Measurements from ENCODE around the gene NLRC3. TPM values are rescaled to one million over a fixed set of nuclear protein-coding genes. Genes with fewer than 3 reads are reported as not detected.

Gene NLRC3
- total RNA-seq, 2 donors from 2014 or later = 0.11 to 0.18 TPM

GRCh38 chr16:3583303-3584038, 6.3 kb upstream of the NLRC3 start:
- TF ChIP-seq, protein P1, sequence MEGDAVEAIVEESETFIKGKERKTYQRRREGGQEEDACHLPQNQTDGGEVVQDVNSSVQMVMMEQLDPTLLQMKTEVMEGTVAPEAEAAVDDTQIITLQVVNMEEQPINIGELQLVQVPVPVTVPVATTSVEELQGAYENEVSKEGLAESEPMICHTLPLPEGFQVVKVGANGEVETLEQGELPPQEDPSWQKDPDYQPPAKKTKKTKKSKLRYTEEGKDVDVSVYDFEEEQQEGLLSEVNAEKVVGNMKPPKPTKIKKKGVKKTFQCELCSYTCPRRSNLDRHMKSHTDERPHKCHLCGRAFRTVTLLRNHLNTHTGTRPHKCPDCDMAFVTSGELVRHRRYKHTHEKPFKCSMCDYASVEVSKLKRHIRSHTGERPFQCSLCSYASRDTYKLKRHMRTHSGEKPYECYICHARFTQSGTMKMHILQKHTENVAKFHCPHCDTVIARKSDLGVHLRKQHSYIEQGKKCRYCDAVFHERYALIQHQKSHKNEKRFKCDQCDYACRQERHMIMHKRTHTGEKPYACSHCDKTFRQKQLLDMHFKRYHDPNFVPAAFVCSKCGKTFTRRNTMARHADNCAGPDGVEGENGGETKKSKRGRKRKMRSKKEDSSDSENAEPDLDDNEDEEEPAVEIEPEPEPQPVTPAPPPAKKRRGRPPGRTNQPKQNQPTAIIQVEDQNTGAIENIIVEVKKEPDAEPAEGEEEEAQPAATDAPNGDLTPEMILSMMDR (conservative IDR thresholded peaks at IDR 0.05) = no peak
- Mint-ChIP-seq H3K27me3 (ENCODE audit: insufficient read depth) (no peaks in the 10 kb centered on the region), H3K27ac (no peak overlapping the region), H3K4me3 (no peak overlapping the region), H3K36me3 (ENCODE audit: low read depth) (peaks cover 31% of the 10 kb centered on the region), H3K4me1 (no peaks in the 10 kb centered on the region), H3K9me3 (no peaks in the 10 kb centered on the region)
- Histone ChIP-seq H3K27me3 (ENCODE audit: control insufficient read depth, insufficient read depth, low read length, poor library complexity, severe bottlenecking) (no peaks in the 10 kb centered on the region), H3K9ac (ENCODE audit: extremely low read depth, low read length, poor library complexity, severe bottlenecking) (no peak overlapping the region), H3K4me3 (ENCODE audit: low read length) (no peak overlapping the region), H3K36me3 (ENCODE audit: control insufficient read depth, insufficient read depth, low read length) (peaks cover 13% of the 10 kb centered on the region), H3K27ac (ENCODE audit: low read depth, low read length) (no peak overlapping the region), H3K4me1 (ENCODE audit: control insufficient read depth, insufficient read depth, low read length) (no peaks in the 10 kb centered on the region), H3K9me3 (ENCODE audit: control insufficient read depth, low read length) (no peaks in the 10 kb centered on the region)
- WGBS, 2 experiments (ENCODE audit: insufficient coverage in 1 of 2, insufficient read length in 1 of 2) = 95 to 98% methylated on average over 10 to 16 of the region's 16 CpGs
- no peak for DNase-seq

GRCh38 chr16:3582276-3583165, 5.3 kb upstream of the NLRC3 start:
- Mint-ChIP-seq H3K36me3 (ENCODE audit: low read depth) (peaks cover 25% of the 10 kb centered on the region), H3K4me3 (no peak overlapping the region), H3K27ac (no peak overlapping the region), H3K27me3 (ENCODE audit: insufficient read depth) (no peaks in the 10 kb centered on the region), H3K4me1 (no peaks in the 10 kb centered on the region), H3K9me3 (no peaks in the 10 kb centered on the region)
- H3K27me3 ChIP-seq (ENCODE audit: control insufficient read depth, insufficient read depth, low read length, poor library complexity, severe bottlenecking) = no peaks in the 10 kb centered on the region
- no peak for DNase-seq
- no peak overlapping the region for H3K4me3 ChIP-seq (ENCODE audit: low read length)
- no peak overlapping the region for H3K27ac ChIP-seq (ENCODE audit: low read depth, low read length)
- no peaks in the 10 kb centered on the region for H3K4me1 ChIP-seq (ENCODE audit: control insufficient read depth, insufficient read depth, low read length)
- TF ChIP-seq, protein P1 (conservative IDR thresholded peaks at IDR 0.05) = no peak
- peaks cover 9% of the 10 kb centered on the region for H3K36me3 ChIP-seq (ENCODE audit: control insufficient read depth, insufficient read depth, low read length)
- H3K9me3 ChIP-seq (ENCODE audit: control insufficient read depth, low read length) = no peaks in the 10 kb centered on the region
- 92 to 93% methylated on average over 13 to 36 of the region's 36 CpGs for WGBS, 2 experiments (ENCODE audit: insufficient coverage in 1 of 2, insufficient read length in 1 of 2)
- H3K9ac ChIP-seq (ENCODE audit: extremely low read depth, low read length, poor library complexity, severe bottlenecking) = no peak overlapping the region

GRCh38 chr16:3581392-3581791, 4.2 kb upstream of the NLRC3 start:
- Histone ChIP-seq H3K4me1 (ENCODE audit: control insufficient read depth, insufficient read depth, low read length) (no peaks in the 10 kb centered on the region), H3K9me3 (ENCODE audit: control insufficient read depth, low read length) (no peaks in the 10 kb centered on the region), H3K27ac (ENCODE audit: low read depth, low read length) (no peak overlapping the region), H3K4me3 (ENCODE audit: low read length) (no peak overlapping the region), H3K36me3 (ENCODE audit: control insufficient read depth, insufficient read depth, low read length) (peaks cover 9% of the 10 kb centered on the region), H3K27me3 (ENCODE audit: control insufficient read depth, insufficient read depth, low read length, poor library complexity, severe bottlenecking) (no peaks in the 10 kb centered on the region), H3K9ac (ENCODE audit: extremely low read depth, low read length, poor library complexity, severe bottlenecking) (no peak overlapping the region)
- DNase-seq = no peak
- Mint-ChIP-seq H3K4me1 (no peaks in the 10 kb centered on the region), H3K4me3 (no peak overlapping the region), H3K27ac (no peak overlapping the region), H3K9me3 (no peaks in the 10 kb centered on the region), H3K36me3 (ENCODE audit: low read depth) (peaks cover 22% of the 10 kb centered on the region), H3K27me3 (ENCODE audit: insufficient read depth) (no peaks in the 10 kb centered on the region)
- TF ChIP-seq, protein P1 (conservative IDR thresholded peaks at IDR 0.05) = no peak
- 85 to 92% methylated on average over 5 to 10 of the region's 10 CpGs for whole genome bisulfite sequencing, 2 experiments (ENCODE audit: insufficient coverage in 1 of 2, insufficient read length in 1 of 2)
